ENCODE results near the gene BMP8A.

Gene BMP8A

DNA sequence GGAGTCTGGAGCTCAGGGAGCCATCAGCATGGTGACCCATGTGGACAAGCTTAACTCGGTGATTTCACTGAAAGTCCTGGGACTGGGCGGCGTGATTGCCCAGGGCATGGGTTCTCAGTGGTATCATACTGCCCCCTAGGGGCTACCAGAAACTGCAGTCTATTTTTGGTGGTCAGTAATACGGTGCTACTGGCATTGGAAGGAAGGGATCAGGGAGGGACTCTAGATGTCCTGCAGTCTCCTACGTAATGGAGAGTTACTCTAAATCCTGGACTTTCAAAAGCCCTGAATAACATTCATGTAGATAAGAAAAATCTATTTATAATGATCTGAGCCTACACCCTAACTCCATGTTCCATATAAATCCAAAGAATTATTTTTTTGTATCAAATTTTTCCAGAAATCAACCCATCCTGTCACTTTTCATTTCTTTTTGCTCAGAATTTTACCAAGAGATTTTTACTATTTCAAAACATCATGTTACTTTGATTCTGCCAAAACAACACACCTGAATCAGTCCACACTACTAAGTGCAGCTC lies 47.9 kb downstream of the BMP8A start:
- TF ChIP-seq, protein P1, sequence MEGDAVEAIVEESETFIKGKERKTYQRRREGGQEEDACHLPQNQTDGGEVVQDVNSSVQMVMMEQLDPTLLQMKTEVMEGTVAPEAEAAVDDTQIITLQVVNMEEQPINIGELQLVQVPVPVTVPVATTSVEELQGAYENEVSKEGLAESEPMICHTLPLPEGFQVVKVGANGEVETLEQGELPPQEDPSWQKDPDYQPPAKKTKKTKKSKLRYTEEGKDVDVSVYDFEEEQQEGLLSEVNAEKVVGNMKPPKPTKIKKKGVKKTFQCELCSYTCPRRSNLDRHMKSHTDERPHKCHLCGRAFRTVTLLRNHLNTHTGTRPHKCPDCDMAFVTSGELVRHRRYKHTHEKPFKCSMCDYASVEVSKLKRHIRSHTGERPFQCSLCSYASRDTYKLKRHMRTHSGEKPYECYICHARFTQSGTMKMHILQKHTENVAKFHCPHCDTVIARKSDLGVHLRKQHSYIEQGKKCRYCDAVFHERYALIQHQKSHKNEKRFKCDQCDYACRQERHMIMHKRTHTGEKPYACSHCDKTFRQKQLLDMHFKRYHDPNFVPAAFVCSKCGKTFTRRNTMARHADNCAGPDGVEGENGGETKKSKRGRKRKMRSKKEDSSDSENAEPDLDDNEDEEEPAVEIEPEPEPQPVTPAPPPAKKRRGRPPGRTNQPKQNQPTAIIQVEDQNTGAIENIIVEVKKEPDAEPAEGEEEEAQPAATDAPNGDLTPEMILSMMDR (IDR thresholded peaks at IDR 0.05; ENCODE audit: insufficient read depth, low read length, poor library complexity, severe bottlenecking) = peak; percentile 92
- peak; percentile 34 for DNase-seq (ENCODE audit: extremely low read depth, insufficient read length)
- H3K36me3 ChIP-seq (ENCODE audit: control insufficient read depth, insufficient read depth, low read length) = peaks cover 14% of the 10 kb centered on the region
- no peaks in the 10 kb centered on the region for H3K27me3 ChIP-seq (replicated peaks; ENCODE audit: control insufficient read depth, insufficient read depth, low read length)
- no peak overlapping the region for H3K4me3 ChIP-seq (replicated peaks; ENCODE audit: low read depth, low read length)

DNA sequence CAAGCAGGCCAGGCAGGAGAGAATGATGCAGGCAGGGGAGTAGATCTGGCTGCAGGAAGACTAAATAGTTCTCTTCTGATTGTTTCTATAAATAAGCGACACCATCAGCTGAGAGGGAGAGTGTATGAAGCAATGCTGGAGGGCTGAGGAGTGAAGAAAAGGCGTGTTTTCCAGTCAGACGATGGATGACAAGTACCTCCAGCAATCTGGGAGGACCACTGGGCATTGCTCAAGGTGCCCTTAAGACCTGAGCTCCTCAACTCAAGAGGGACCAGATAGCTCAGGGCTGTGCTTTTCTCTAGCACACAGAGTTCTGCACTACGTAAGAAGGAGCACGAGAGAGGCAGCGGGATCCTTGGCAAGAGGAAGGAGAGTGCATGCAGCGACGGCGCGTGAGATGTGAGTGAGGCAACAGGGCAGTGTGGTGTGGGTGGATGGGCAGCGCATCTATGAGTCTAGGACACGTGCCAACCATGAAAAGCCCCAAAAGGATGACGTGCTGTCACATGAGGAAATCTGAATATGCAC lies 49.1 kb downstream of the BMP8A start:
- peaks cover 14% of the 10 kb centered on the region for H3K36me3 ChIP-seq (ENCODE audit: control insufficient read depth, insufficient read depth, low read length)
- no peak overlapping the region for H3K4me3 ChIP-seq (replicated peaks; ENCODE audit: low read depth, low read length)
- TF ChIP-seq, protein P1 (IDR thresholded peaks at IDR 0.05; ENCODE audit: insufficient read depth, low read length, poor library complexity, severe bottlenecking) = no peak
- no peaks in the 10 kb centered on the region for H3K27me3 ChIP-seq (replicated peaks; ENCODE audit: control insufficient read depth, insufficient read depth, low read length)
- DNase-seq (ENCODE audit: extremely low read depth, insufficient read length) = no peak

DNA sequence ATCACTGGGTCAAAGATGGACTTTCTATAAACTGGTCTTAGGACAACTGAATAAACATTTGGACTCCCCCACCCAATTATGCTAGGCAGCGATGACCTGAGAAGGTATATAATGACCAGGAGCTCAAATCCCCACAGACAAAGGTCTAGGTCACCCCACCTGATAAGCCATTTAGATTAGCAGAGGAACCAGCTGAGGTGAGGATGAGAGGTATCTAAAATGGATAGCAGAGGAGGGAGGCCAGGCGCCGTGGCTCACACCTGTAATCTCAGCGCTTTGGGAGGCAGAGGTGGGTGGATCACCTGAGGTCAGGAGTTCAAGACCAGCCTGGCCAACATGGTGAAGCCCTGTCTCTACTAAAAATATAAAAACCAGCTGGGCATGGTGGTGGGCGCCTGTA lies 51.5 kb downstream of the BMP8A start:
- Histone ChIP-seq H3K4me3 (replicated peaks; ENCODE audit: low read depth, low read length) (no peak overlapping the region), H3K27me3 (replicated peaks; ENCODE audit: control insufficient read depth, insufficient read depth, low read length) (no peaks in the 10 kb centered on the region), H3K36me3 (ENCODE audit: control insufficient read depth, insufficient read depth, low read length) (peaks cover 18% of the 10 kb centered on the region)
- no peak for DNase-seq (ENCODE audit: extremely low read depth, insufficient read length)
- TF ChIP-seq, protein P1 (IDR thresholded peaks at IDR 0.05; ENCODE audit: insufficient read depth, low read length, poor library complexity, severe bottlenecking) = no peak

DNA sequence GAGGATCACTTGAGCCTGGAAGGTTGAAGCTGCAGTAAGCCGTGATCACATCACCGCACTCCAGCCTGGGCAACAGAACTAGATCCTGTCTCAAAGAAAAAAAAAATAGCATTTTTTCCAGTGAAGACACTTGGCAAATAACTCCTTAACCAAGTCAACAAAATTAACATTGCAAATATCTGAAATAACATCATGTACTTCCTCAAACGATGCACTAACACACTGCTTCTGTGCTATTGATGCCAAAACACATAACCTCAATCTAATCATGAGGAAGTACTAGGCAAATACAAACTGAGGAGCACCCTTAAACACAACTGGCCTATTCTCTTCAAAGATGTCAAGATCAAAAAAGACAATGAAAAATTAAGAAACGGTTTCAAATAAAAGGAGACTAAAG lies 52.9 kb downstream of the BMP8A start:
- TF ChIP-seq, protein P1 (IDR thresholded peaks at IDR 0.05; ENCODE audit: insufficient read depth, low read length, poor library complexity, severe bottlenecking) = no peak
- Histone ChIP-seq H3K27me3 (replicated peaks; ENCODE audit: control insufficient read depth, insufficient read depth, low read length) (no peaks in the 10 kb centered on the region), H3K36me3 (ENCODE audit: control insufficient read depth, insufficient read depth, low read length) (peaks cover 15% of the 10 kb centered on the region), H3K4me3 (replicated peaks; ENCODE audit: low read depth, low read length) (no peak overlapping the region)
- no peak for DNase-seq (ENCODE audit: extremely low read depth, insufficient read length)

DNA sequence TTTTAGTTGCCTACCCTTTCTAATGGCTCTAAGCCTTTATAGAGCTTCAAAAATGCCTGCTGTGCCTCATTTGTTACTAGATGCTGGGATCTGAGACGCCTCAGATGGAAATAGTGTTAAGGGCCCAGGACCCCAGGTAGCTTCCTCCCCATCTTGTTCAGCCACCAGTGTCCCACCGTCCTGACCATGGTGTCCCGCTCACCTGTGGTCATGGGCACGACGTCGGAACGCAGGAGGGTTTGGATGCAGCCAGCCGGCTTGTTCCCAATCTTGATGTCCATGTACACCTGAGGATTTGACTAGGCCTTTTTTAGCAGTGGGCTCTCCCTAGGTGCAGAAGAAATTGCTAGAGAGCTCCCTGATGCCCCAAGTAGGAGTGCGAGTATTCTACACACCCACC lies 54.1 kb downstream of the BMP8A start:
- no peak overlapping the region for H3K4me3 ChIP-seq (replicated peaks; ENCODE audit: low read depth, low read length)
- DNase-seq (ENCODE audit: extremely low read depth, insufficient read length) = no peak
- H3K27me3 ChIP-seq (replicated peaks; ENCODE audit: control insufficient read depth, insufficient read depth, low read length) = no peaks in the 10 kb centered on the region
- H3K36me3 ChIP-seq (ENCODE audit: control insufficient read depth, insufficient read depth, low read length) = peaks cover 10% of the 10 kb centered on the region
- TF ChIP-seq, protein P1 (IDR thresholded peaks at IDR 0.05; ENCODE audit: insufficient read depth, low read length, poor library complexity, severe bottlenecking) = no peak

DNA sequence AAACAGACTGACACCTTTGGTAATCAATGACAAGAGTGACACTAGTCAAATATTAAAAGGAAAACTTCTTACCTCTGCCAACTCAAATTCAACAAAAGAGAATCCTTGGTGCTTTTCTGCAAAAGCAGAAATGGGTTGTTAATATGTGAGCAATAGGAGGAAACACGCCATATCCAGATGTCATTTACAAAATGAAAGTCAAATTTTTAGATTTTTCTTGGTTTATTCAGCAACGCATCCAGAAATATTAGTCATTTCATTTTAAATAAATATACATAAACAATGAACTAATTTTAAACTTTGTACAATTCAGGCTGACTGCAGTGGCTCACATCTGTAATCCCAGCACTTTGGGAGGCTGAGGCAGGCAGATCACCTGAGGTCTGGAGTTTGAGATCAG lies 62.8 kb downstream of the BMP8A start:
- H3K36me3 ChIP-seq (ENCODE audit: control insufficient read depth, insufficient read depth, low read length) = peaks cover 4% of the 10 kb centered on the region
- no peaks in the 10 kb centered on the region for H3K27me3 ChIP-seq (replicated peaks; ENCODE audit: control insufficient read depth, insufficient read depth, low read length)
- TF ChIP-seq, protein P1 (IDR thresholded peaks at IDR 0.05; ENCODE audit: insufficient read depth, low read length, poor library complexity, severe bottlenecking) = no peak
- DNase-seq (ENCODE audit: extremely low read depth, insufficient read length) = no peak
- H3K4me3 ChIP-seq (replicated peaks; ENCODE audit: low read depth, low read length) = no peak overlapping the region
